CD4-positive, alpha-beta T cell treated with Interleukin-21 for 1 hour (primary cell): ENCODE results near the gene MAML3.

Experiments used
- DNase-seq: peaks from one replicate; pipeline ENCODE4 v3.0.0-alpha.2; 2020

Gene MAML3

DNA sequence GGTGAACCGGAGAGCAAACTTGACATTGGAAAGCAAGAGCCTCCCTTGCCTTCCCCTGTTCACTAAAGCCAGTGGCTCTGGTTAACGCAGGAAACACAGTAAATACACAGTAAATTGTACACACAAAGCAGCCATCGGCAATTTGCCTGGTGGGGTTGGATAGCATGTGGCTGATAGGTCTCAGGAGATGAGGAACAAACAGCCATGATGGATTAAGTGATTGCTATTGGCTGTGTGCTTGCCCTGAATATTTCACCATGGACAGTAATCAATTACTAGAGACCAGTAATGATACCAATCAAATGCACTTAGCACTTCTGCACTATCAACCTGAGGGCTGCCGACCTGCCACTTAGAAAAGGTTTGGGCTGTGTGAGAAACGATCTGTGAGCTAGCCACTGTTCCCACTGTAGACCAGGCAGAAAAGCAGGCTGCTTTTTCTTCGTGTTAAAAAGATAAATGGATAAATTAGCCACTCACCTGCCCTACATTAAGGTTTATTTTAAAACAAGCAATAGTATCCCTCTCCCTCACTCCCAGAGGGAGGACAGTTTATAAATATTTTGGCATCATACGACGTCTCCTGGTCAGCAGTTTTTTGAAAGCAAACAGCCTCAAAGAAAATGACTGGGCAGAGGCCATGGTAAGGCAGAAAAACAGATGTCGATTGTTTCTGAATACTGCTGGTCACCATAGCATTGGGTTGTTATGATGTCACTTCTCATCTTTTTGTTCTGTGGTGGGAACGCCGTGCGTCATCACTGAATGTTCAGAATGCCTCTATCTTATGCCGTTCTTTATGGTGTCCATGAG is 167.1 kb downstream of the MAML3 start:
- no peak for DNase-seq

DNA sequence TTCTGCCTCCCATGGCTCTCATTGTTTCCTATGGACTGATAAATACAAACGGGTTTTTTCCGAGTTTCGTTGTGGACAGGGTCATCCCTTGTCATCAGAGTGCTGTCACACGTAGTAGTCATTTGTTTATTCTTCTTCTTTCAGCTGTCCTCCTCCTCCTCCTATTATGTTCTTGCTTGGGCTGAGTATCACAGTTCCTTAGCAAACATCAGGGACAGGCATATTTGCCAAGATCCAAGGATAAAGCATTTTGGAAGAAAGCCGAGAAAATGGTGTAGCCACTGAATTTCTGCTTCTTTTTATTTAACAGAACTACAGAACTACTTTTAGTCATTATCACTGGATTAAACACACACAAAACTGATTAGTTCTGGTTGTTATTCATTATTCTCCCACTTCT is 167.9 kb downstream of the MAML3 start:
- DNase-seq: no peak

GRCh38 chr4:139985401-139985800 is 168.6 kb downstream of the MAML3 start:
- DNase-seq: no peak

DNA sequence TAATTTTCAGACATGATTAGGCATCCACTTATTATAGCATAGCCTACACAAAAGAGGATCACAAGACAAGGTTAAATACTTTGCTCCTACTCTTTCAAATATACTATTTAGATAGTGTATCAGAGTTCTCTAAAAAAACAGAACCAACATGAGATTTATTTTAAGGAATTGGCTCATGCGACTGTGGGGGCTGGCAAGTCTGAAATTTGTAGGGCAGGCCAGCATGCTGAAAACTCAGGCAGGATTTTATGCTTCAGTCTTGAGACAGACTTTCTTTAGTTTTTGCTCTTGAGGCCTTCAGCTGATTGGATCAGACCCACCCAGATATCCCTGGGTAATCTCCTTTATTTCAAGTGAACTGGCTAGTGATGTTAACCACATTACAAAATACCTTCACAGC is 169.5 kb downstream of the MAML3 start:
- DNase-seq: no peak

DNA sequence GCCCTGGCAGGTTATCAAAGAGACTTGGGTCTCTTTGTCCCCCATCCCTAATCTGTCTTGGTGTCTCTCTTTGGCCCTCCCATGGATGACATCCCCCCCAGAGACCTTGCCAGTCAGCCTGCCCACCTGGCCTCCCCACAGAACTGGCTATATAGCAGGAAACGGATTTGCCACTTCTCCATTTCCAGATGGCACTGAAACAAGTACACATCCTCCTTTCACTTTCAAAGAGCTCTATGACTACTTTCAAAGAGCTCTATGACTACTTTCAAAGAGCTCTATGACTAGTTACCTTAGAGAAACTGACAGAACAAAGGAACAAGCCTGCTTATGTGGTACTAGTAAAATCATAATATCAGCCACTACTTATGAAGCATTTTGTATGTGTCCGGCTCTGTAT is 175.3 kb downstream of the MAML3 start:
- DNase-seq: no peak

DNA sequence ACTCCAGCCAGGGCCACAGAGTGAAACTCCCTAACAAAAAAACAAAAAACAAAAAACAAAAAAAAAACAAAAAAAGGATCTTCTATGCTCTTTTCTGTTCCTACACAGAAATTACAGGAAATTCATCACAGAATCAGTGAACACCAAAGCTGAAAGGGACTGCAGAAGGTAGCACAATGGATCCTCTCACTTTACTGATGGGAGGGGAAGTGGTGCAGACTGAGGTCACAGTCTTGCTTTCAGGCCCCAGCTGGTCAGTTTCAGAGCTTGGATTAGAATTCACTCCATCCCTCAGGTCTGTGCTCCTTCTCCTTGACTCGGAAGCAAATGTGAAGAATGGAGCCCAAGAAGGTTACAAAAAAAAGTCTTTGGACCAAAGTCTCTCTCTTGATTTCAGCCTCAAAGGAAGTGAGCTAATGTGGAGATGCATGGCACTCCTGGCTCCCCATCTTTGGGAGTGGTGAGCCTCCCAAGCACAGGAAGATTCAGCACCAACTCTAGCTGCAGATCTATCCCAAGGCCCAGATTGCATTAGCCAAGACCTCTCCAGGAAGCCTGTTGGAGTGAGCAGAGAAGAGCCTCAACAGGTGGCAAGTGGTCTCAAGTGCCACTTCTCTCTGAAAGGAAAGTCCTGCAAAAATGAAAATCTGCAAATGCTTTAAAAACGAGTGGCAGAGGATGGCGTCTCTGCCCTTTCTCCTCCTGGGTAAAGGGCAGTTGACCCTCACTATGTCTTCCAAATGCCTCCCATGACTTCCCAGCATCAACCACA is 176.0 kb downstream of the MAML3 start:
- DNase-seq: no peak

DNA sequence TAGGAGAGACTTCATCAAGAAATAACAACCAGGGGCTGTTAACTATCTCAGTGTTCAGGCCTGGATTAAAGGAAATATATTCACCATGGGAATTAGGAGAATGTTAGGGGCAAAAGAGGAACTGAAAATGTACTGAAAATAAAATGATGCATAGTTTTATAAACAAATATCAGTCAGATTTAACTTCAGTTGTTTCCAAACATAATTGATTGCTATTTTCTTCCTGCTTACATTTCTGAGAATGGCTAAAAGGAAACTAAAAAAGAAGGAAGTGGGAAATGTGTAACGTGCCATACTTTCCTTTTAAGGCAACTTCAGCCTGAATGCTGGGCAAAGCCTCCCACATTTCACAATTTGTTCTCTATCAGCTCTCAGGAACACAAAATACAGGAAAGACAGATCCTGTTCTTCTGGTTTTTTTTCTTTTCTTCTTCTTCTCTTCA is 178.1 kb downstream of the MAML3 start:
- DNase-seq: no peak

GRCh38 chr4:139973616-139974015 is 180.4 kb downstream of the MAML3 start:
- no peak for DNase-seq

DNA sequence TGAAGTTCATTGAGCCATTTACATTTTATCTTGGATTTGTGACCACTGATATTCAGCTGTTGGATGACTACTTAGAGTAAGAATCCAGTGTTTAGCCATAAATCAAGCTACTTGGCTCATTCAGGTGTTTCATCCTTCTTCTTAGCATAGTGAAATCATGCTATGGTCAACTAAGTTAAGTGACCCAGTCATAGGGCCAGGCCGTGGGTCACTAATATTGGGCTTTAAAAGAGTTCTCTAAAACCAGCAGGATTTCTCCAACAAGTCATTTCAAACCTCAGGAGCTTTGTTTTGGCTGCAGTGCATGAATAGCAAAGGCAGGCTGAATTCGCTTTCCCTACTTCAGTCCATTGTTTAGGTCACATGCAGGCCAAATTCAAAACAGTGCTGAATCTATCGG is 181.0 kb downstream of the MAML3 start:
- no peak for DNase-seq

GRCh38 chr4:139972305-139972704 is 181.7 kb downstream of the MAML3 start:
- no peak for DNase-seq

GRCh38 chr4:139971111-139971510 is 182.9 kb downstream of the MAML3 start:
- no peak for DNase-seq

GRCh38 chr4:139969635-139970266 is 184.2 kb downstream of the MAML3 start:
- no peak for DNase-seq

DNA sequence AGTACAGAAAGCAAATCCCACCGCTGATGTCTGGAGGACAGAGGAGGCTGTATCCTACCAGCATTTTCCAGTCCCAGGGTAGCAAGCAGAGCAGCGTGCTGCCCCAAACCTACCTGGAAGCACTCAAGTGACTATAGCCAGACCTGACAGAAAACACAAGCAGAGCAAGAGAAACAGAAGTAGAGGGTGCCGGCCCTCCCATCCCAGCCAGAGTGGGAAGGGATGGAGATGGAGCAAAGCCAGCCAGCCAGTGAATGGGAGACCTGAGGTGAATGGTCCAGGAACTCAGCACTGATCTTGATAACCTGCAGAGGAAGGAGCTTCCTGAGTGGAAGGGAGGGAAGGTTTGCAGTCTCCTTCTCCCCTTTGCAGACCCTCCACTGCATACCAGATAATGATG is 185.2 kb downstream of the MAML3 start:
- DNase-seq: no peak

DNA sequence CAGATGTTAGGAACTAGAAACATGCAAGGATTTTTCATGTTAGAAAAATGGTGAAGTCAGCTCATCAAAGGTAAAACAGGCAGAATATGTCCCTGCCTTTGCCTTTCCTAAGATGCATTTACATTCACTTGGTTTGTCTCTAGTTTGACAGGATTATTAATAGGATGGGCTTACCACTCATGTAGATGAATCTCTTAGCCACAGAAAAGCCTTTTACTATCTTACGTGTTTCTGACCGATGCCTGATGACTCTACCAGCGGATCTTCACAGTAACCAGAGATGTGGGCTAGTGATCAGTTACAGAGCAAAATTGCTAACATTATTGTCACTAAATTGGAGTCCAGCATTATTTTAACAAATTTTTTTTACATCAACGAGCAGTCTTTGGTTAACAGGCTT is 187.6 kb downstream of the MAML3 start:
- no peak for DNase-seq

GRCh38 chr4:139965789-139966188 is 188.2 kb downstream of the MAML3 start:
- no peak for DNase-seq

DNA sequence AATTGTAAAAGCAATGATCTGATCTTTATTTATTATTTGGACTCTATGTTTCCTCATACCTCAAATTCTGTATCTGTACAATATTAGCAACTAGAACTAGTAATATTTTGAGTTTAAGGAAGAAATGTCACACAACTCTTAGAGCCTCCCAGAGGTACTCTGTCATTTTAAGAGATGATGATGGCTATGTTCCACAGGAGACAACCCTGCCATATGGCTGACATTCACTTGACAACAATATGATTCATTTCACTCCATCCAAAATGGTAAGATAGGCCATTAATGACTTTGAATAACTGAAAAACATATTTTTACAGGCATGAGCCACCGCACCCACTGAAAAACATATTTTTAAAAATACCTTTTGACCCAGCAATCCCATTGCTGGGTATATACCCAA is 190.3 kb downstream of the MAML3 start:
- DNase-seq: no peak

DNA sequence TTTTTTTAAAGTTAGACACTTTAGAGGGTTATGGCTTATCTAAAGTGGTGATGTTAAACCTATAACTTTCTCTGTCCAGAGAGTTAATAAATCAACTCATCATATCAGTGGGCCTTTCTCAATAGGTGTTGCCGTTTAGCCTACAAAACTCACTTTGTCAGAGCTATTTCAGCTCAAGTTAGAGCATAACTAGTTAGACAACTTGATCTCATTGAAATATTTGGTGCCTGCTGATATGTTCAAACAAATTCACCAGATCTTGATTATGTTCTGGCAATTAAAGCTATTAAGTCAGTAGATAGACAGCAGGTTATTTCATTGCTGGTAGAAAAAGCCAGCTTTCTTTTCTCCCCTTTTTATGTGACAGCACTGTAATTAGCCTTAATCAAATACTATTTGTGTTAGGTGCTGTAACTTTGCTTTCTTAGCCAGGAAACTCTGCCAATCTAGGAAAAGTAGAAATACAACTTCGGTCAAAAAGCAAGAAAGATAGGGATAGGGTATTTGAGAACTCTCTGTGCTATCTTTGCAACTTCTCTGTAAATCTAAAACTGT is 191.8 kb downstream of the MAML3 start:
- no peak for DNase-seq

DNA sequence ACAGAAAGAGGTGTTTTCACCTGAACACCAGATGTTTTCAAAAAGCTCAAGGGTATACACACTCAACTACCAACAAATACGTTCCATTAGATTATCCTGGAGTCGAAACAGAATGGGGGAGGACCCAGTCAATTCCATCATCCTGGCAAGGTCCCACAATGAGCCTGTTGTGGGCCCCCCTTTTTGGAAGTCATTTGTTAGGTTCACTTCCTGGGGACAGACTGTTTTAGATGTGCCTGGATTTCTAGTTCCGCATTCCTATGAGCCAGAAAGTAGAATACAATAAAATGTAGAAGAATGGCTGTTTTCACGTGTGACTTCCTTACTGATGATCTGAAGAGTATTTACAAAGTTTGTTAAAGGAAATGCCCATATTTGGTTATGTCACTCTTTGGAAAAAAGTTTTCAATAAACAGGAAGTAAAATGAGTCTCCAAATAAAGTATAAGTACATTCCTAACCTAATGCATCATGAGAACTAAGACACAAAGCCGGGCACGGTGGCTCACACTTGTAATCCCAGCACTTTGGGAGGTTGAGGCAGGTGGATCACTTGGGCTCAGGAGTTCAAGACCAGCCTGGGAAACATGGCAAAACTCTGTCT is 192.5 kb downstream of the MAML3 start:
- no peak for DNase-seq

DNA sequence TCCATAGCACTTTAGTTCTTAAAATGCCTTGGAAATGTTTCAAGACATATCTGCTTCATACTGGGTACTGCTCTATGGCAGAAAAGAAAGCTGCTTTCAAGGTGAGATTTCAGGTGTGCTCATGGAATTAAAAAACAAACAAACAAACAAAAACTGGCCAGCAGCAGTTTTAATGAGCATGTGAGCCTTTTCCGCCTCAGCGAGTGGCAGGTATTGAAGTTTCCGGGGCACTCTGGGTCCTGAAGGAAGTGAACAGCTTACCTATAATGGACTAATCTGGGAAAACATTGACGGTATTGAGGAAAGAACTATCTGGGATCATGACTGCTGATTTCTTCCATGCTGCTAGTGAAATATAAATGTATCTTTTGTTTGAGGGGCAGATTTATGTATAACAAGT is 194.6 kb downstream of the MAML3 start:
- no peak for DNase-seq

- no peak for DNase-seq
Measured at GRCh38 chr4:139958739-139959098, 195.3 kb downstream of the MAML3 start.

DNA sequence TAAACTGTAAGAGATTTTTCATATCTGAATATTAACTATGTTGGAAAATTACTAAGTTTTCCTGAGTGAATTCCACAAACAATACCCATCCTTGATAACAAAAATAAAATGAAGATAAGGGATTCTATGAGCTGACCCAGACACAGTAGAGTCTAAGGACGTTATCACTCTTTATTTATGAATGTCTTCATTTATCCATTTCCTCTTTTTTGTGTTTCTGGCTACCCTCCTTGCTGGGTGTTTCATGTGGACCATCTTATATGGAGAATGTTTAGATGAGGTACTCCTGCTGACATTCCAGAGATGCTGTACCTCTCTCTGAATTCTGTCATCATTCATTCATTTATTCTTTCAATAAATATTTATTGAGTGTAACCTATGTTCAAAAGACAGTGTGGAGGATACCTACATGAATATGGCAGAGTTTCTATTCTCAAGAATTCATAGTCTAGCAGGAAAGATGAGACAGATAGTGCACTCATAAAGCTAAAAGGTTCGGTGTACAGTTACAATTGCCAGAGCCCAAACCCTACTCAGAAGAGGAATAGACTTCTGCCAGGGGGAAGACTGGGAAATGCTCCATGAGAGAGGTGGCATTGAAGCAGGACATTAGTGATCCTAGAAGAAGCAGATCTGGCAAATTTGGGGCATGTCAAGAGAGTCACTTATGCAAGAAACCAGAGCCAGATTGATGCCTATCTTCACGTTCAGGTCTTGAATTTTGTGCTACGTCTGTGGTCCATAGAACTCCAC is 195.8 kb downstream of the MAML3 start:
- no peak for DNase-seq

DNA sequence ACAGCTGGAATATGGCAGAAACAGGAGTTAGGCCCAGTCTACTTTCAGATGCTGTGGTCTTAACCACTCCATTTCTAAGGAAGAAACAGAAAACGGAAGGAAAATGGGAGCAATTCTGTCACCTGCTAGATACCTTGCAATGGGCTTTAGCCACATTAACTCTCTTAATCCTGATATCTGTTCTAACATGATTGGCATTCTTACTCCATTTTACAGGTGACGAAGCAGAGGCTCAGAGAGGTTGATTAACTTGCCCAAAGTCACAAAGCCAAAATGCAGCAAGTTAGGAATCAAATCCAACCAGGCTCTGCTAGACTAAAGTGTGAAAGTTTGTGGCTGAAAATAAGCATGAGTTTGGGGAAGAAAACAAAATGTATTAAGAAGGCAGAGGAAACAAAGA is 196.9 kb downstream of the MAML3 start:
- no peak for DNase-seq
